Measurements from ENCODE around the gene TRAF6. TPM values are rescaled to one million over a fixed set of nuclear protein-coding genes. Genes with fewer than 3 reads are reported as not detected.

TRAF6 gene
- total and polyA plus RNA-seq, 10 of the 15 experiments (the other 5 are each of a cell fraction or from before 2014, with no cell fraction given): 1.4 to 10.9 (median 7.0) TPM

DNA sequence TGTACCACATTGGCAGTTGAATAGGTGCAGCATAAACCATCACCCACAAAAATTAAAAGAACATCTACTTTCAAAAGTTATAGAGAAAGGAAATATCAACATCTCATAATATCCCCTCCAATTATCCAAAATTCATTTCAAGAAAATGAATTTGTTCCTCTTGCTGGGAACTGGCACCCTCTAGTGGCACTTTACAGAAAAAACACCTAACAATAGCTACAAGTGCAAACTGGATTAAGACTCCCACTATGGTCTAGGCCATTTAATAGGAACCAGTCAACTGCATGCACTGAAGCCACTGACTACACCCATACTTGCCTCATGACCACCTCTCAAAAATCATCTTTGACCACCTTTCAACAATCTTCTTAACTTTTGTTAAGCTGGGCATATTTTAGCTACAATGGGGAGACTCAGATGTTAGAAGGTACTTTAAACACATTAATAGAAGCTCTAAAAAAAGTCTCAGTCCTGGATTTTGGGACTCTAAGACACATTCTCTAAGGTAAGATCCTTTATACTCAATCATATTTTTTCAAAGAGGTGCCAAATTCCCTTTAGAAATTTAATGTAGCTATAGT, 17.3 kb downstream of the TRAF6 start:
- peak; percentile 86 for ATAC-seq
- no peak for DNase-seq (ENCODE audit: low read depth, low spot score)
- Histone ChIP-seq H3K79me2 (ENCODE audit: control insufficient read depth, insufficient read depth, low read length) (no peaks in the 10 kb centered on the region), H3K9me3 (replicated peaks; ENCODE audit: control insufficient read depth, insufficient read depth, low read length) (no peaks in the 10 kb centered on the region), H2AFZ (ENCODE audit: control insufficient read depth, low read depth, low read length) (no peak overlapping the region), H3K4me2 (ENCODE audit: control insufficient read depth, insufficient read depth) (no peak overlapping the region), H3K27me3 (replicated peaks in 1 of 2; ENCODE audit: control insufficient read depth in 2 of 2, insufficient read depth in 2 of 2, low read length in 1 of 2) (no peaks in the 10 kb centered on the region), H4K20me1 (ENCODE audit: control insufficient read depth, insufficient read depth) (no peaks in the 10 kb centered on the region), H3K4me3 (no peak overlapping the region), H3K36me3 (ENCODE audit: control insufficient read depth in 2 of 2, insufficient read depth in 2 of 2, low read length in 1 of 2) (peaks cover 10 to 12% of the 10 kb centered on the region in 2 experiments), H3K27ac (ENCODE audit: control insufficient read depth, insufficient read depth) (no peak overlapping the region), H3K4me1 (ENCODE audit: control insufficient read depth, insufficient read depth, low read length) (peaks cover 6% of the 10 kb centered on the region; the same call in 1 of the 2 replicates), H3K9ac (ENCODE audit: control insufficient read depth, insufficient read depth, low read length) (no peak overlapping the region)
- in situ Hi-C loops (cut with MboI) (loop anchor here (5.0 kb wide), 1 partner anchor 201 kb away; no protein-coding TSS in a partner anchor), intact Hi-C loops (cut with micrococcal nuclease; ENCODE audit: unreplicated experiment) (loop anchor here (1.0 to 10.0 kb wide), 3 partner anchors 186 to 358 kb away; no protein-coding TSS in a partner anchor)
- RAD21 ChIA-PET (ENCODE audit: unreplicated experiment): interaction anchor here (0.7 to 4.6 kb wide), 30 partner anchors 8 to 671 kb away, joined by 3 to 102 read pairs (median 4); partner anchors contain the start of genes COMMD9, PRR5L and TRAF6
- no TSS peak for BruUV-seq (replicated peaks)
- CTCF ChIA-PET: interaction anchor here (0.6 to 9.7 kb wide), 61 partner anchors 8 to 1611 kb away, joined by 3 to 176 read pairs (median 4); partner anchors contain the start of genes COMMD9, PRR5L and TRAF6
- no peak for FAIRE-seq
- POLR2A ChIA-PET: interaction anchor here (0.8 to 1.3 kb wide), 3 partner anchors 9 to 204 kb away, joined by 3 to 5 read pairs (median 5); partner anchors contain the start of gene COMMD9
- TF ChIP-seq IKZF2 (IDR thresholded peaks at IDR 0.05) (no peak), WRNIP1 (IDR thresholded peaks at IDR 0.05; ENCODE audit: borderline replicate concordance, low read depth, low read length) (no peak), ZZZ3 (IDR thresholded peaks at IDR 0.05; ENCODE audit: control insufficient read depth, insufficient read length, low read depth) (no peak), RFX5 (IDR thresholded peaks at IDR 0.05; ENCODE audit: low read depth, low read length) (no peak), SMC3 (IDR thresholded peaks at IDR 0.05; ENCODE audit: borderline replicate concordance, low read length) (peak; percentile 74; the same call in 1 of the 2 replicates), RAD21 (IDR thresholded peaks at IDR 0.05; ENCODE audit: insufficient read depth, low read depth, low read length) (peak; percentile 88), RUNX3 (IDR thresholded peaks at IDR 0.05; ENCODE audit: low read length) (no peak), YY1 (IDR thresholded peaks at IDR 0.05; ENCODE audit: low read depth, low read length) (0 out of 2 replicates have a peak, but pooled peaks have one; percentile 16), GABPA (IDR thresholded peaks at IDR 0.05; ENCODE audit: low read depth) (no peak)
- TF ChIP-seq, protein P1, sequence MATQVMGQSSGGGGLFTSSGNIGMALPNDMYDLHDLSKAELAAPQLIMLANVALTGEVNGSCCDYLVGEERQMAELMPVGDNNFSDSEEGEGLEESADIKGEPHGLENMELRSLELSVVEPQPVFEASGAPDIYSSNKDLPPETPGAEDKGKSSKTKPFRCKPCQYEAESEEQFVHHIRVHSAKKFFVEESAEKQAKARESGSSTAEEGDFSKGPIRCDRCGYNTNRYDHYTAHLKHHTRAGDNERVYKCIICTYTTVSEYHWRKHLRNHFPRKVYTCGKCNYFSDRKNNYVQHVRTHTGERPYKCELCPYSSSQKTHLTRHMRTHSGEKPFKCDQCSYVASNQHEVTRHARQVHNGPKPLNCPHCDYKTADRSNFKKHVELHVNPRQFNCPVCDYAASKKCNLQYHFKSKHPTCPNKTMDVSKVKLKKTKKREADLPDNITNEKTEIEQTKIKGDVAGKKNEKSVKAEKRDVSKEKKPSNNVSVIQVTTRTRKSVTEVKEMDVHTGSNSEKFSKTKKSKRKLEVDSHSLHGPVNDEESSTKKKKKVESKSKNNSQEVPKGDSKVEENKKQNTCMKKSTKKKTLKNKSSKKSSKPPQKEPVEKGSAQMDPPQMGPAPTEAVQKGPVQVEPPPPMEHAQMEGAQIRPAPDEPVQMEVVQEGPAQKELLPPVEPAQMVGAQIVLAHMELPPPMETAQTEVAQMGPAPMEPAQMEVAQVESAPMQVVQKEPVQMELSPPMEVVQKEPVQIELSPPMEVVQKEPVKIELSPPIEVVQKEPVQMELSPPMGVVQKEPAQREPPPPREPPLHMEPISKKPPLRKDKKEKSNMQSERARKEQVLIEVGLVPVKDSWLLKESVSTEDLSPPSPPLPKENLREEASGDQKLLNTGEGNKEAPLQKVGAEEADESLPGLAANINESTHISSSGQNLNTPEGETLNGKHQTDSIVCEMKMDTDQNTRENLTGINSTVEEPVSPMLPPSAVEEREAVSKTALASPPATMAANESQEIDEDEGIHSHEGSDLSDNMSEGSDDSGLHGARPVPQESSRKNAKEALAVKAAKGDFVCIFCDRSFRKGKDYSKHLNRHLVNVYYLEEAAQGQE (IDR thresholded peaks at IDR 0.05; ENCODE audit: low read depth, low read length): no peak
- TF ChIP-seq, protein P2, sequence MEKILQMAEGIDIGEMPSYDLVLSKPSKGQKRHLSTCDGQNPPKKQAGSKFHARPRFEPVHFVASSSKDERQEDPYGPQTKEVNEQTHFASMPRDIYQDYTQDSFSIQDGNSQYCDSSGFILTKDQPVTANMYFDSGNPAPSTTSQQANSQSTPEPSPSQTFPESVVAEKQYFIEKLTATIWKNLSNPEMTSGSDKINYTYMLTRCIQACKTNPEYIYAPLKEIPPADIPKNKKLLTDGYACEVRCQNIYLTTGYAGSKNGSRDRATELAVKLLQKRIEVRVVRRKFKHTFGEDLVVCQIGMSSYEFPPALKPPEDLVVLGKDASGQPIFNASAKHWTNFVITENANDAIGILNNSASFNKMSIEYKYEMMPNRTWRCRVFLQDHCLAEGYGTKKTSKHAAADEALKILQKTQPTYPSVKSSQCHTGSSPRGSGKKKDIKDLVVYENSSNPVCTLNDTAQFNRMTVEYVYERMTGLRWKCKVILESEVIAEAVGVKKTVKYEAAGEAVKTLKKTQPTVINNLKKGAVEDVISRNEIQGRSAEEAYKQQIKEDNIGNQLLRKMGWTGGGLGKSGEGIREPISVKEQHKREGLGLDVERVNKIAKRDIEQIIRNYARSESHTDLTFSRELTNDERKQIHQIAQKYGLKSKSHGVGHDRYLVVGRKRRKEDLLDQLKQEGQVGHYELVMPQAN (conservative IDR thresholded peaks at IDR 0.05): no peak
- TF ChIP-seq, protein P3, sequence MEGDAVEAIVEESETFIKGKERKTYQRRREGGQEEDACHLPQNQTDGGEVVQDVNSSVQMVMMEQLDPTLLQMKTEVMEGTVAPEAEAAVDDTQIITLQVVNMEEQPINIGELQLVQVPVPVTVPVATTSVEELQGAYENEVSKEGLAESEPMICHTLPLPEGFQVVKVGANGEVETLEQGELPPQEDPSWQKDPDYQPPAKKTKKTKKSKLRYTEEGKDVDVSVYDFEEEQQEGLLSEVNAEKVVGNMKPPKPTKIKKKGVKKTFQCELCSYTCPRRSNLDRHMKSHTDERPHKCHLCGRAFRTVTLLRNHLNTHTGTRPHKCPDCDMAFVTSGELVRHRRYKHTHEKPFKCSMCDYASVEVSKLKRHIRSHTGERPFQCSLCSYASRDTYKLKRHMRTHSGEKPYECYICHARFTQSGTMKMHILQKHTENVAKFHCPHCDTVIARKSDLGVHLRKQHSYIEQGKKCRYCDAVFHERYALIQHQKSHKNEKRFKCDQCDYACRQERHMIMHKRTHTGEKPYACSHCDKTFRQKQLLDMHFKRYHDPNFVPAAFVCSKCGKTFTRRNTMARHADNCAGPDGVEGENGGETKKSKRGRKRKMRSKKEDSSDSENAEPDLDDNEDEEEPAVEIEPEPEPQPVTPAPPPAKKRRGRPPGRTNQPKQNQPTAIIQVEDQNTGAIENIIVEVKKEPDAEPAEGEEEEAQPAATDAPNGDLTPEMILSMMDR (IDR thresholded peaks at IDR 0.05 in 2 of 3, conservative IDR thresholded peaks at IDR 0.05 in 1 of 3; ENCODE audit: control insufficient read depth in 2 of 3, extremely low read depth in 1 of 3, insufficient read depth in 1 of 3, low read depth in 3 of 3, low read length in 3 of 3): peak; percentile 67 to 79 (median 70)
- SMC1A ChIA-PET (ENCODE audit: uncharacterized antibody, unreplicated experiment): interaction anchor here (0.7 to 4.0 kb wide), 31 partner anchors 9 to 271 kb away, joined by 3 to 87 read pairs (median 4); partner anchors contain the start of gene PRR5L
